ENCODE results near the gene FOXL3. TPM values are rescaled to one million over a fixed set of nuclear protein-coding genes. Genes with fewer than 3 reads are reported as not detected.

FOXL3 gene
- total and polyA plus RNA-seq, 4 donors: not detected

DNA sequence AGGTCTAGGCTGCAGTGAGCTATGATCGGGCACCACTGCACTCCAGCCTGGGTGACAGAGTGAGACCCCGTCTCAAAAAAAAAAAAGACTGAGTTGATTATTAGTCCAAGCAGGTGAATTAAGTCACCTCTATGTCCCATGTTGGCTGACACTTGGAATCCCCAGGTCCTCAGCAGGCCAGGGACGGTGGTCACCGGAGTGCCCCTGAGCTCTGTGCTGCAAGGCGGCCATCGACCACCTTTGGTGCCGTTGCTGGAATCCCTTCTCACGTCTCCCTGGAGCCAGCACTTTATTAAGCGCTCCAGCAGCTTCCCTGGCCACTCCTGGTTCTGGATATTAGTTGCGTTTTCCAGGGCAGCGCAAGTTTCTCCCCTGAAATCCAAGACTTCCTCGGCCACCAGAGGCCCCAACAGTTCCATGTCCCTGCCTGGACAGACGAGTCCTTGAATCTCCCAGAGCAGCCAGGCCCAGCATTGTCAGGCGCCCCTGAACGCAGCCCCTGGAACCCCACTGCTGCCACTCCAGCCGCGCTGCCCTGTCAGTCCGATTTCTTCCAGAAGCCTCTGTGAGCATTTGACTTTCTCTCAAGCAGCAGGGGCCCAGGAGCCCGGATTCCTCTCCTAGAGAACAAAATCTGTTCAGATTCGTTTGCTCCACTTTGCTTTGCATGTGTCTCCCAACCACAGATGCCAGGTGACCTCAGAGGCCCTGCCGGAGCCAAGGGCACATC, 38.4 kb upstream of the FOXL3 start:
- Histone ChIP-seq H3K9me3 (ENCODE audit: control insufficient read depth in 4 of 4, insufficient read depth in 3 of 4, low read length in 3 of 4) (peaks cover 0 to 4% (median 0%) of the 10 kb centered on the region in 4 donors), H3K36me3 (ENCODE audit: control insufficient read depth in 4 of 4, insufficient read depth in 4 of 4, low read length in 4 of 4) (peaks cover 2 to 53% (median 16%) of the 10 kb centered on the region in 4 donors), H3K27me3 (ENCODE audit: control insufficient read depth in 3 of 3, insufficient read depth in 3 of 3, low read length in 2 of 3) (no peaks in the 10 kb centered on the region), H3K4me3 (no peak overlapping the region), H3K4me1 (ENCODE audit: control insufficient read depth in 5 of 5, insufficient read depth in 5 of 5, low read length in 5 of 5) (no peaks in the 10 kb centered on the region), H3K9ac (ENCODE audit: insufficient read depth in 1 of 2, low read length in 2 of 2) (no peak overlapping the region), H3K27ac (ENCODE audit: low read depth in 1 of 2, low read length in 1 of 2) (no peak overlapping the region)
- DNase-seq: no peak
- no peak for ATAC-seq (ENCODE audit: insufficient read depth, low FRiP score)
- TF ChIP-seq CTCF (IDR thresholded peaks at IDR 0.05; ENCODE audit: control extremely low read depth, extremely low read depth): no peak
- 92 to 96% methylated on average over 21 of the region's 21 CpGs for WGBS, 2 donors

GRCh38 chr7:252216-252965, 37.6 kb upstream of the FOXL3 start:
- Histone ChIP-seq H3K9ac (ENCODE audit: insufficient read depth in 1 of 2, low read length in 2 of 2) (no peak overlapping the region), H3K9me3 (ENCODE audit: control insufficient read depth in 4 of 4, insufficient read depth in 3 of 4, low read length in 3 of 4) (peaks cover 0 to 4% (median 0%) of the 10 kb centered on the region in 4 donors), H3K27me3 (ENCODE audit: control insufficient read depth in 3 of 3, insufficient read depth in 3 of 3, low read length in 2 of 3) (no peaks in the 10 kb centered on the region), H3K27ac (ENCODE audit: low read depth in 1 of 2, low read length in 1 of 2) (no peak overlapping the region), H3K36me3 (ENCODE audit: control insufficient read depth in 4 of 4, insufficient read depth in 4 of 4, low read length in 4 of 4) (peaks cover 4 to 56% (median 20%) of the 10 kb centered on the region in 4 donors), H3K4me3 (no peak overlapping the region), H3K4me1 (ENCODE audit: control insufficient read depth in 5 of 5, insufficient read depth in 5 of 5, low read length in 5 of 5) (no peaks in the 10 kb centered on the region)
- TF ChIP-seq CTCF (IDR thresholded peaks at IDR 0.05; ENCODE audit: control extremely low read depth, extremely low read depth): no peak
- ATAC-seq (ENCODE audit: insufficient read depth, low FRiP score) (no peak), DNase-seq (no peak)
- 94 to 95% methylated on average over 29 of the region's 29 CpGs for WGBS, 2 donors

DNA sequence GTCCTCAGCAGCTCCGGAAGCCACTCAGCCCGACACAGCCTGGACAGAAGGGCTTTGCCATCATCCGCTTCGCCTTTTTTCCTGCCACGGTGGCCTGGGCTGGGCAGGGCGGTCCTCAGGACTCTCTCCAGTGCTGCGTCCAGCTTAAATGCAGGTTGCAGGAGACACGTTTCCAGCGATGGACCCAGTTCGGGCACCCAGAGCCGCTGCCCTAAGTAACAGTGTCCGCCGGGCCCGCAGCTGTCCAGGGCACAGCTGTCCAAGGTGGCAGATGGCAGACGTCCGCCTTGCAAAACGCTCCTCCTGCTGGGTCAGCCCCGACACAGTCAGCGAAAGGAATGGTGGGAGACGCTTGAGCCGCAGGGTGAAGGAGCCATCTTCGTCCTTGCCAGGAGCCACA, 37.0 kb upstream of the FOXL3 start:
- H3K36me3 ChIP-seq (ENCODE audit: control insufficient read depth in 4 of 4, insufficient read depth in 4 of 4, low read length in 4 of 4): peaks cover 4 to 59% (median 19%) of the 10 kb centered on the region in 4 donors
- no peak for TF ChIP-seq CTCF (IDR thresholded peaks at IDR 0.05; ENCODE audit: control extremely low read depth, extremely low read depth)
- H3K27ac ChIP-seq (ENCODE audit: low read depth in 1 of 2, low read length in 1 of 2): no peak overlapping the region
- ATAC-seq (ENCODE audit: insufficient read depth, low FRiP score) (no peak), DNase-seq (no peak)
- H3K9ac ChIP-seq (ENCODE audit: insufficient read depth in 1 of 2, low read length in 2 of 2): no peak overlapping the region
- no peaks in the 10 kb centered on the region for H3K4me1 ChIP-seq (ENCODE audit: control insufficient read depth in 5 of 5, insufficient read depth in 5 of 5, low read length in 5 of 5)
- no peaks in the 10 kb centered on the region for H3K27me3 ChIP-seq (ENCODE audit: control insufficient read depth in 3 of 3, insufficient read depth in 3 of 3, low read length in 2 of 3)
- 96 to 99% methylated on average over 22 of the region's 22 CpGs for WGBS, 2 donors
- H3K9me3 ChIP-seq (ENCODE audit: control insufficient read depth in 4 of 4, insufficient read depth in 3 of 4, low read length in 3 of 4): peaks cover 0 to 4% (median 0%) of the 10 kb centered on the region in 4 donors
- H3K4me3 ChIP-seq: no peak overlapping the region
